Right lobe of liver (tissue), 6 donors: ENCODE results near the gene FLNA. TPM values are rescaled to one million over a fixed set of nuclear protein-coding genes. Genes with fewer than 3 reads are reported as not detected.

ENCODE experiments used
- ATAC-seq, 4 donors: fragments of 200-7000 bp; cut with Tn5 transposase; one replicate each; pipeline ENCODE4 v1.9.1; 2020; ENCODE audit warnings: mild to moderate bottlenecking in 4 of 4, moderate library complexity in 4 of 4
- DNase-seq, 3 donors: peaks; one replicate each; pipeline ENCODE4 v3.0.0-alpha.2; 2020
- H3K27ac ChIP-seq, 3 donors: fragments of 200-600 bp; one replicate each; pipeline ENCODE4 v1.8.0; 2022
- H3K27me3 ChIP-seq, 2 donors: fragments of 200-600 bp; one replicate each; pipeline ENCODE4 v1.8.0; 2022
- H3K36me3 ChIP-seq, 4 donors: fragments of 200-600 bp; sonication (generic) in 1 of 4; one replicate each; pipeline versions ENCODE4 v1.5.1 to v1.8.0; 2017 to 2022; ENCODE audit warnings: control low read depth in 1 of 4
- H3K4me1 ChIP-seq, 4 donors: fragments of 200-600 bp; sonication (generic) in 1 of 4; one replicate each; pipeline versions ENCODE4 v1.5.1 to v1.8.0; 2017 to 2022; ENCODE audit warnings: control low read depth in 1 of 4
- H3K4me3 ChIP-seq, 3 donors: fragments of 200-600 bp; one replicate each; pipeline ENCODE4 v1.8.0; 2022
- H3K9me3 ChIP-seq, 4 donors: fragments of 200-600 bp; sonication (generic) in 1 of 4; one replicate each; pipeline versions ENCODE4 v1.5.1 to v1.8.0; 2017 to 2022; ENCODE audit warnings: control low read depth in 1 of 4
- POLR2A ChIP-seq: fragments of 450-650 bp; IDR thresholded peaks from one replicate; pipeline ENCODE4 v1.6.1; 2017; ENCODE audit warnings: antibody characterized with exemption, mild to moderate bottlenecking
- whole genome bisulfite sequencing: methylation state at CpG from one replicate; pipeline ENCODE4 v1.1.6; 2018; ENCODE audit warnings: low coverage, low lambda C conversion rate; ENCODE audit not compliant: insufficient coverage; ENCODE audit errors: missing lambda C conversion rate; 5-methylcytosine and 5-hydroxymethylcytosine counted together
- intact Hi-C, 2 donors: fragments of 100-400 bp; cut with DNase I; formaldehyde crosslinking; loops; one replicate each; pipeline versions ENCODE4 v1.11.2 to v1.14.1; 2022
- total RNA-seq, 6 experiments: library from RNA; depleted of rRNA in 2 of 6; stranded (reverse); fragments of >200 nt in 2 of 6; fragmentation: NEBNext Ultra II Directional in 3 of 6; extraction: Animal tissue kit (Norgen Biotek cat#: 25700) in 3 of 6; gene quantifications; one replicate each; pipeline versions ENCODE4 v1.1.0 to v1.2.4, GENCODE V29; 2016 to 2023
- TF ChIP-seq, protein P1 (sequence below), 4 donors: fragments of 200-600 bp in 3 of 4; fragments of 450-650 bp in 1 of 4; IDR thresholded peaks; one replicate each; pipeline versions ENCODE4 v1.5.1 to v1.8.0; 2016 to 2022; ENCODE audit warnings: antibody characterized with exemption in 4 of 4, mild to moderate bottlenecking in 2 of 4
- donor health status: DM: no; HTN: yes; CAD: no.
- donor health status: DM: no; HTN: no; CAD: no.
- donor health status: DM: no; HTN: no; CAD: no.
- donor health status: DM: no; HTN: yes; CAD: no.
- donor health status: DM: no; HTN: yes; CAD: no.

The FLNA gene
- total RNA-seq, 6 experiments from 2014 or later: 46.8 to 124 (median 82.6) TPM

GRCh38 chrX:154365997-154366665, 8.3 kb downstream of the FLNA start:
- no peaks in the 10 kb centered on the region for H3K27me3 ChIP-seq
- no peak for DNase-seq
- H3K4me3 ChIP-seq: no peak overlapping the region
- TF ChIP-seq, protein P1, sequence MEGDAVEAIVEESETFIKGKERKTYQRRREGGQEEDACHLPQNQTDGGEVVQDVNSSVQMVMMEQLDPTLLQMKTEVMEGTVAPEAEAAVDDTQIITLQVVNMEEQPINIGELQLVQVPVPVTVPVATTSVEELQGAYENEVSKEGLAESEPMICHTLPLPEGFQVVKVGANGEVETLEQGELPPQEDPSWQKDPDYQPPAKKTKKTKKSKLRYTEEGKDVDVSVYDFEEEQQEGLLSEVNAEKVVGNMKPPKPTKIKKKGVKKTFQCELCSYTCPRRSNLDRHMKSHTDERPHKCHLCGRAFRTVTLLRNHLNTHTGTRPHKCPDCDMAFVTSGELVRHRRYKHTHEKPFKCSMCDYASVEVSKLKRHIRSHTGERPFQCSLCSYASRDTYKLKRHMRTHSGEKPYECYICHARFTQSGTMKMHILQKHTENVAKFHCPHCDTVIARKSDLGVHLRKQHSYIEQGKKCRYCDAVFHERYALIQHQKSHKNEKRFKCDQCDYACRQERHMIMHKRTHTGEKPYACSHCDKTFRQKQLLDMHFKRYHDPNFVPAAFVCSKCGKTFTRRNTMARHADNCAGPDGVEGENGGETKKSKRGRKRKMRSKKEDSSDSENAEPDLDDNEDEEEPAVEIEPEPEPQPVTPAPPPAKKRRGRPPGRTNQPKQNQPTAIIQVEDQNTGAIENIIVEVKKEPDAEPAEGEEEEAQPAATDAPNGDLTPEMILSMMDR (IDR thresholded peaks at IDR 0.05): no peak
- TF ChIP-seq POLR2A: no peak
- no peak for ATAC-seq
- 93% methylated on average over 3 of the region's 32 CpGs for WGBS
- H3K36me3 ChIP-seq: peaks cover 0 to 3% (median 0%) of the 10 kb centered on the region in 4 donors
- intact Hi-C loops: no loop called here
- no peak overlapping the region for H3K27ac ChIP-seq
- no peaks in the 10 kb centered on the region for H3K4me1 ChIP-seq
- no peaks in the 10 kb centered on the region for H3K9me3 ChIP-seq

DNA sequence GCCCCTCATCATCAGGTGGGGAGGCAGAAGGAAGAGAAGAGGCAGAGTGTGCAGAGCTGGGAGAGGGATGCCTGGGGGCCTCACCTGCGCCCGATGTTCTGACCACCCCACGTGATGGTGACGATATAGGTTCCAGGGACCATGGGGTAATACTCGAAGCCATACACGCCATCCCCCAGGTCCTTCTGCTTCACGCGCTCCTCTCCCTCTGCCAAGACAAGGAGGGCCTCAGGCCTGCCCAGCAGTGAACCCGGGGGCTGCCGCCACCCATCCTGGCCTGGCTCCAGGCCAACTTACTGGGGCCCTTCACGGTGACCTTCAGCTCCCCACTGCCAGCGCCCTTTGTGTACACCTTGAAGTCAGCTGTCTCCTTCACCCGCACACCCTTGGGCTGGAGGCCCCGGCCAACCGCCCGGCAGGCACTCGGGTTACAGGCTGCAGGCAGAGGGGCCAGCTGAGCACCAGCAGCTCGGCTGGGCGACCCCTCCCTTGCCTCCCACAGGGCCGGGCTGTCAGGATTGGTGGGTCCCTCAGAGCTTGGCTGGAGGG, 9.3 kb downstream of the FLNA start:
- H3K4me3 ChIP-seq: no peak overlapping the region
- DNase-seq (no peak), ATAC-seq (no peak)
- no peaks in the 10 kb centered on the region for H3K27me3 ChIP-seq
- peaks cover 0 to 3% (median 0%) of the 10 kb centered on the region in 4 donors for H3K36me3 ChIP-seq
- H3K27ac ChIP-seq: no peak overlapping the region
- H3K9me3 ChIP-seq: no peaks in the 10 kb centered on the region
- intact Hi-C loops: no loop called here
- no peaks in the 10 kb centered on the region for H3K4me1 ChIP-seq
- TF ChIP-seq, protein P1 (IDR thresholded peaks at IDR 0.05): no peak
- TF ChIP-seq POLR2A: no peak
- WGBS: 82% methylated on average over 2 of the region's 20 CpGs

GRCh38 chrX:154363706-154364439, 10.6 kb downstream of the FLNA start:
- peaks cover 0 to 3% (median 0%) of the 10 kb centered on the region in 4 donors for H3K36me3 ChIP-seq
- TF ChIP-seq, protein P1 (IDR thresholded peaks at IDR 0.05): no peak
- TF ChIP-seq POLR2A: no peak
- intact Hi-C loops: no loop called here

DNA sequence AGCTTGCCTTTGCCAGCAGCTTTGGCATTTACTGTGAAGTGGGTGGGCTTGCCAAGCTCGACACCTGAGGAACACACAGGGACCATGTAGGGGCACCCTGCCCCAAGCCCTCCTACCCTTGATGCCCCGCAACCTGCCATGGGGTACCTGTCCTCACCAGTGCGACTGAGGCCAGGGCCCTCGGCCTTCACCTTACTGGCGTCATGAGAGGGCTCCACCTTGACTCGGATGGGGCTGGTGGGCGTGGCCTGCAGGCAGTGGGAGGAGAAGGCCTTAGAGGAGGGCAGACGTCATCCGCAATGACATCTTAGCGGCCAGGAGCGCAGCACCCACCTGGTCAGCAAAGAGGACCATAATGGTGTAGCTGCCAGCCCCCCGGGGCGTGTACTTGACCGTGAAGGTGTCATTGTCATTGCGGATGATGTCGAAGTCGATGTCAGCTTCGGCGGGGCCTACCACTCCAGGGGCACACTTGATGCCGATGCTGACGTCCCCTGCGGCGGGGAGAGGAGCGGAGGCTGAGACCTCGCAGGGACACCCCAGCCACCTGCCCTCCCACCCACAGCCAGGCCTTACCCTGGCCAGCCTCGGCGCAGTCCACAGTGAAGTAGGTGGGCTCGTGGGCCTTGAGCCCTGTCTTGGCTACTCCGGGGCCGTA, 12.2 kb downstream of the FLNA start:
- intact Hi-C loops: no loop called here
- TF ChIP-seq POLR2A: no peak
- TF ChIP-seq, protein P1 (IDR thresholded peaks at IDR 0.05): no peak
- no peak for ATAC-seq

More at GRCh38 chrX:154363706-154364439, 10.6 kb downstream of the FLNA start:
- no peaks in the 10 kb centered on the region for H3K9me3 ChIP-seq
- ATAC-seq: no peak
- no peak overlapping the region for H3K27ac ChIP-seq
- H3K4me1 ChIP-seq: no peaks in the 10 kb centered on the region
- DNase-seq: no peak
- H3K27me3 ChIP-seq: no peaks in the 10 kb centered on the region
- H3K4me3 ChIP-seq: no peak overlapping the region
- 63% methylated on average over 8 of the region's 20 CpGs for WGBS

More for the DNA sequence above, 12.2 kb downstream of the FLNA start:
- WGBS: no CpG with 5 or more reads among the region's 30 CpGs
- peaks cover 0 to 5% (median 0%) of the 10 kb centered on the region in 4 donors for H3K4me1 ChIP-seq
- H3K4me3 ChIP-seq: no peak overlapping the region
- no peaks in the 10 kb centered on the region for H3K27me3 ChIP-seq
- peaks cover 0 to 3% (median 0%) of the 10 kb centered on the region in 4 donors for H3K36me3 ChIP-seq
- no peaks in the 10 kb centered on the region for H3K9me3 ChIP-seq
- no peak overlapping the region for H3K27ac ChIP-seq
- no peak for DNase-seq
